ENCODE data around the gene ANKRD23. TPM values are rescaled to one million over a fixed set of nuclear protein-coding genes. Genes with fewer than 3 reads are reported as not detected.

The ANKRD23 gene
- total RNA-seq, 1 donor from 2014 or later = 5.7 TPM

DNA sequence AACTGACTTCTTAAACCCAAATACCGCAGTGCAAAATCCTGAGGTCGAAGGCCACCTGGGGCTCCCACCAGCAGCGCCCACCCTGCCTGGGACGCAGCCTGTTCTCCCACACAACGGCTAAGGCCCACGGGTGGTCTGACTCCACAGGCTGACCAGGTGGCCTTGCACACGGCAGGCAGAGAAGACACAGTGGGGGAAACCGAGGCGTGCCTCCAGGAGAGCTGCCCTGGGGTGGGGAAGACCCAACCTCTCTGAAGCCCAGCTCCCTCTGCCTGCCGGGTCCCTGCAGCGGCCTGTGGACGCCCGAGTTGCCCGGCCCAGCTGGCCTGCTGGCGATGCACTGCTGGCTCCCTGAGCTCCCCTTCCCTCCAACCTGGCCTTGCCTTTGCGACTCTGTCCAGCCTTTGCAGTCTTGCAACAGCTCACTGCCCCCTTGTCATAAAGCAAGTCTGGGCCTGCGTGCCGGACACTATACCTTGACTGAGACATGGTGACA, 35.8 kb upstream of the ANKRD23 start:
- DNase-seq = no peak
- H3K36me3 Mint-ChIP-seq (ENCODE audit: unreplicated experiment) = no peaks in the 10 kb centered on the region
- H3K27me3 Mint-ChIP-seq (ENCODE audit: unreplicated experiment) = peaks cover 9% of the 10 kb centered on the region
- no peak overlapping the region for H3K4me3 Mint-ChIP-seq (ENCODE audit: unreplicated experiment)
- peaks cover 9% of the 10 kb centered on the region for H3K9me3 Mint-ChIP-seq (ENCODE audit: unreplicated experiment)
- H3K27ac Mint-ChIP-seq (ENCODE audit: unreplicated experiment) = no peak overlapping the region
- peaks cover 20% of the 10 kb centered on the region for H3K4me1 Mint-ChIP-seq (ENCODE audit: low read depth, unreplicated experiment)
- TF ChIP-seq, protein P1, sequence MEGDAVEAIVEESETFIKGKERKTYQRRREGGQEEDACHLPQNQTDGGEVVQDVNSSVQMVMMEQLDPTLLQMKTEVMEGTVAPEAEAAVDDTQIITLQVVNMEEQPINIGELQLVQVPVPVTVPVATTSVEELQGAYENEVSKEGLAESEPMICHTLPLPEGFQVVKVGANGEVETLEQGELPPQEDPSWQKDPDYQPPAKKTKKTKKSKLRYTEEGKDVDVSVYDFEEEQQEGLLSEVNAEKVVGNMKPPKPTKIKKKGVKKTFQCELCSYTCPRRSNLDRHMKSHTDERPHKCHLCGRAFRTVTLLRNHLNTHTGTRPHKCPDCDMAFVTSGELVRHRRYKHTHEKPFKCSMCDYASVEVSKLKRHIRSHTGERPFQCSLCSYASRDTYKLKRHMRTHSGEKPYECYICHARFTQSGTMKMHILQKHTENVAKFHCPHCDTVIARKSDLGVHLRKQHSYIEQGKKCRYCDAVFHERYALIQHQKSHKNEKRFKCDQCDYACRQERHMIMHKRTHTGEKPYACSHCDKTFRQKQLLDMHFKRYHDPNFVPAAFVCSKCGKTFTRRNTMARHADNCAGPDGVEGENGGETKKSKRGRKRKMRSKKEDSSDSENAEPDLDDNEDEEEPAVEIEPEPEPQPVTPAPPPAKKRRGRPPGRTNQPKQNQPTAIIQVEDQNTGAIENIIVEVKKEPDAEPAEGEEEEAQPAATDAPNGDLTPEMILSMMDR (IDR thresholded peaks at IDR 0.05; ENCODE audit: partially characterized antibody, unreplicated experiment) = no peak

- no peak overlapping the region for H3K27ac Mint-ChIP-seq (ENCODE audit: unreplicated experiment)
Measured at GRCh38 chr2:96878796-96879544, 35.1 kb upstream of the ANKRD23 start.

GRCh38 chr2:96878171-96878570, 34.4 kb upstream of the ANKRD23 start:
- peaks cover 8% of the 10 kb centered on the region for H3K27me3 Mint-ChIP-seq (ENCODE audit: unreplicated experiment)
- H3K9me3 Mint-ChIP-seq (ENCODE audit: unreplicated experiment) = peaks cover 9% of the 10 kb centered on the region
- no peaks in the 10 kb centered on the region for H3K36me3 Mint-ChIP-seq (ENCODE audit: unreplicated experiment)
- TF ChIP-seq, protein P1 (IDR thresholded peaks at IDR 0.05; ENCODE audit: partially characterized antibody, unreplicated experiment) = no peak
- no peak overlapping the region for H3K4me3 Mint-ChIP-seq (ENCODE audit: unreplicated experiment)
- H3K27ac Mint-ChIP-seq (ENCODE audit: unreplicated experiment) = no peak overlapping the region
- H3K4me1 Mint-ChIP-seq (ENCODE audit: low read depth, unreplicated experiment) = peaks cover 23% of the 10 kb centered on the region
- DNase-seq = no peak

More at GRCh38 chr2:96878796-96879544, 35.1 kb upstream of the ANKRD23 start:
- no peak for DNase-seq
- TF ChIP-seq, protein P1 (IDR thresholded peaks at IDR 0.05; ENCODE audit: partially characterized antibody, unreplicated experiment) = no peak
- H3K4me3 Mint-ChIP-seq (ENCODE audit: unreplicated experiment) = no peak overlapping the region
- H3K9me3 Mint-ChIP-seq (ENCODE audit: unreplicated experiment) = peaks cover 9% of the 10 kb centered on the region
- peaks cover 8% of the 10 kb centered on the region for H3K27me3 Mint-ChIP-seq (ENCODE audit: unreplicated experiment)
- H3K36me3 Mint-ChIP-seq (ENCODE audit: unreplicated experiment) = no peaks in the 10 kb centered on the region
- H3K4me1 Mint-ChIP-seq (ENCODE audit: low read depth, unreplicated experiment) = peaks cover 23% of the 10 kb centered on the region

DNA sequence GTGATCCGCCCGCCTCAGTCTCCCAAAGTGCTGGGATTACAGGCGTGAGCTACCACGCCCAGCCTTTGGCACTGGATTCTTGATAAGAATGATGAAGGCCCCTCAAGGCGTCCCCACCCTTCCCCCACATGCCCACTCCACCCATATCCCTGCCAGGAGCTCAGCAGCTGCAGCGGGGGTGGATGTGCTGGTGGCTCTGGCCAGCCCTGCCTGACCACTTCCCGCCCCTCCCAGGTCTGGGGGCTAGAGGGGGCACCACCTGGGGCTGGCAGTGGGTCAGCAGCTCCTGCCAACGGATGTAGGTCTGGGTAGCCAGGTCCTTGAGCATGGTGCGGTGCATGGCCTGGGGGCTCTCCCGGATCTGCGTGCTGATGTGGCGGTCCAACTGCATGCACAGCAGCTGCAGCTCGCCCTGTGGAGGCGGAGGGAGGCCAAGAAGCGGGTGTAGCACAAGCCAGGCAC, 33.8 kb upstream of the ANKRD23 start:
- Mint-ChIP-seq H3K27ac (ENCODE audit: unreplicated experiment) (no peak overlapping the region), H3K4me1 (ENCODE audit: low read depth, unreplicated experiment) (peaks cover 23% of the 10 kb centered on the region), H3K9me3 (ENCODE audit: unreplicated experiment) (peaks cover 9% of the 10 kb centered on the region), H3K36me3 (ENCODE audit: unreplicated experiment) (no peaks in the 10 kb centered on the region), H3K4me3 (ENCODE audit: unreplicated experiment) (no peak overlapping the region), H3K27me3 (ENCODE audit: unreplicated experiment) (peaks cover 8% of the 10 kb centered on the region)
- no peak for DNase-seq
- TF ChIP-seq, protein P1 (IDR thresholded peaks at IDR 0.05; ENCODE audit: partially characterized antibody, unreplicated experiment) = no peak

DNA sequence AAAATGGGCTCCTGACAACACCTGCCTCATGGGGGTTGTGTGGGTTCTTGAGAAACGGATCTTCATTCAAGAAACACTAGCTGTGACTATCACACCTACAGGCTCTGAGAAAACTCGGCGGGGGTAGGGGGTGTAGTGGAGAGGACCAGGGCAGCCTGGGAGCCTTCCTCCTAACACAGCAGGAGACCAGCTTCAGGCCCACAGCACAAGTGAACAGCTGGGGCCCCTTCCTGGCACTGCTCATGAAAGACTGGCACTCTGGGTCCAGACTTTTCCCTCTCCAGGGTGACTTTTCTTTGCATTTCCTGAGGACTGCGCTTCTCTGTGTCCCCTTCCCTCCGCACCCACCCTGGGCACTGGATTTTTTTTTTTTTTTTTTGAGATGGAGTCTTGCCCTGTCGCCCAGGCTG, 33.2 kb upstream of the ANKRD23 start:
- H3K27me3 Mint-ChIP-seq (ENCODE audit: unreplicated experiment) = peaks cover 6% of the 10 kb centered on the region
- H3K4me3 Mint-ChIP-seq (ENCODE audit: unreplicated experiment) = no peak overlapping the region
- peaks cover 23% of the 10 kb centered on the region for H3K4me1 Mint-ChIP-seq (ENCODE audit: low read depth, unreplicated experiment)
- H3K27ac Mint-ChIP-seq (ENCODE audit: unreplicated experiment) = no peak overlapping the region
- DNase-seq = no peak
- TF ChIP-seq, protein P1 (IDR thresholded peaks at IDR 0.05; ENCODE audit: partially characterized antibody, unreplicated experiment) = no peak
- no peaks in the 10 kb centered on the region for H3K36me3 Mint-ChIP-seq (ENCODE audit: unreplicated experiment)
- H3K9me3 Mint-ChIP-seq (ENCODE audit: unreplicated experiment) = peaks cover 9% of the 10 kb centered on the region
